Measurements from ENCODE around the gene OR4C15.

OR4C15 gene

DNA sequence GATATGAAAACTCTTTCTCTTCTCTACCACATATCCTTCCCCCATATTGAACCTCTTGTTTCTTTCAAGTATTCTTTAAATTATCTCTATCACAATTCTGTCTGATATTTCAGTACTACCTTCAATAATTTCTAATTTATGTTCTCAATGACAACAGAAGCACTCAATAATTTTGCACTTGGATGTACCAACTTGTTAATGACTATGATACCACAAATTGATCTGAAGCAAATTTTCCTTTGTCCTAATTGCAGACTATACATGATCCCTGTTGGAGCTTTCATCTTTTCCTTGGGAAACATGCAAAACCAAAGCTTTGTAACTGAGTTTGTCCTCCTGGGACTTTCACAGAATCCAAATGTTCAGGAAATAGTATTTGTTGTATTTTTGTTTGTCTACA, at the start of gene OR4C15:
Gene OR4C15, plus strand, starts transcription at position 301 of the 400 bp plus-strand sequence. Its CDS starts 0 bp downstream, at position 301.
- DNase-seq = no peak
- intact Hi-C loops (cut with DNase I; ENCODE audit: low total_unique reads) = no loop called here
- H3K4me1 ChIP-seq = no peaks in the 10 kb centered on the region
- H3K36me3 ChIP-seq = no peaks in the 10 kb centered on the region
- no peak within 1 kb of the TSS for H3K27ac ChIP-seq
- no peaks in the 10 kb centered on the region for H3K27me3 ChIP-seq
- H3K9me3 ChIP-seq = no peaks in the 10 kb centered on the region
- no peak within 1 kb of the TSS for H3K4me3 ChIP-seq
- TF ChIP-seq, protein P1, sequence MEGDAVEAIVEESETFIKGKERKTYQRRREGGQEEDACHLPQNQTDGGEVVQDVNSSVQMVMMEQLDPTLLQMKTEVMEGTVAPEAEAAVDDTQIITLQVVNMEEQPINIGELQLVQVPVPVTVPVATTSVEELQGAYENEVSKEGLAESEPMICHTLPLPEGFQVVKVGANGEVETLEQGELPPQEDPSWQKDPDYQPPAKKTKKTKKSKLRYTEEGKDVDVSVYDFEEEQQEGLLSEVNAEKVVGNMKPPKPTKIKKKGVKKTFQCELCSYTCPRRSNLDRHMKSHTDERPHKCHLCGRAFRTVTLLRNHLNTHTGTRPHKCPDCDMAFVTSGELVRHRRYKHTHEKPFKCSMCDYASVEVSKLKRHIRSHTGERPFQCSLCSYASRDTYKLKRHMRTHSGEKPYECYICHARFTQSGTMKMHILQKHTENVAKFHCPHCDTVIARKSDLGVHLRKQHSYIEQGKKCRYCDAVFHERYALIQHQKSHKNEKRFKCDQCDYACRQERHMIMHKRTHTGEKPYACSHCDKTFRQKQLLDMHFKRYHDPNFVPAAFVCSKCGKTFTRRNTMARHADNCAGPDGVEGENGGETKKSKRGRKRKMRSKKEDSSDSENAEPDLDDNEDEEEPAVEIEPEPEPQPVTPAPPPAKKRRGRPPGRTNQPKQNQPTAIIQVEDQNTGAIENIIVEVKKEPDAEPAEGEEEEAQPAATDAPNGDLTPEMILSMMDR (IDR thresholded peaks at IDR 0.05) = no peak

DNA sequence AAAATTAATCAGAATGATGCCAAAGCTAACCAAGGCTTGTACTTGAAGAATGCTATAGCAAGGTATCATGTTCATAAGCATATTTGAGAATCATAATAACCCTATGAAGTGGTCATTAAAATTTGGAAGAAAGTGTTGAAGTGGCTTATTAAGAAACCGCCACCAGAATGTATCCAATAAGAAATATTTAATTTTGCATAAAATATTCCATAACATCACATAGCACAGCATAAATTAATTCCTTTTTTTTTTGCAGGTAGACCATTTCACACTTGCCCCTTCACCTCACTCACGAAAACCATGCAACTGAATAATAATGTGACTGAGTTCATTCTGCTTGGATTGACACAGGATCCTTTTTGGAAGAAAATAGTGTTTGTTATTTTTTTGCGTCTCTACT, 17.6 kb downstream of the OR4C15 start, which contains the start of gene OR4C16:
Gene OR4C16, plus strand, starts transcription at position 301 of the 400 bp plus-strand sequence. Its CDS starts 0 bp downstream, at position 301.
- Histone ChIP-seq H3K36me3 (no peaks in the 10 kb centered on the region), H3K9me3 (no peaks in the 10 kb centered on the region), H3K4me1 (no peaks in the 10 kb centered on the region), H3K27ac (no peak within 1 kb of the TSS), H3K4me3 (no peak within 1 kb of the TSS), H3K27me3 (no peaks in the 10 kb centered on the region)
- no peak for DNase-seq
- intact Hi-C loops (cut with DNase I; ENCODE audit: low total_unique reads) = no loop called here
- TF ChIP-seq, protein P1 (IDR thresholded peaks at IDR 0.05) = no peak

DNA sequence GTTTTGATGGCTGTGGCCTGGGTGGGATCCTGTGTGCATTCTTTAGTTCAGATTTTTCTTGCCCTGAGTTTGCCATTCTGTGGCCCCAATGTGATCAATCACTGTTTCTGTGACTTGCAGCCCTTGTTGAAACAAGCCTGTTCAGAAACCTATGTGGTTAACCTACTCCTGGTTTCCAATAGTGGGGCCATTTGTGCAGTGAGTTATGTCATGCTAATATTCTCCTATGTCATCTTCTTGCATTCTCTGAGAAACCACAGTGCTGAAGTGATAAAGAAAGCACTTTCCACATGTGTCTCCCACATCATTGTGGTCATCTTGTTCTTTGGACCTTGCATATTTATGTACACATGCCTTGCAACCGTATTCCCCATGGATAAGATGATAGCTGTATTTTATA, 18.3 kb downstream of the OR4C15 start:
- Histone ChIP-seq H3K4me3 (no peak overlapping the region), H3K9me3 (no peaks in the 10 kb centered on the region), H3K27me3 (no peaks in the 10 kb centered on the region), H3K27ac (no peak overlapping the region), H3K36me3 (no peaks in the 10 kb centered on the region), H3K4me1 (no peaks in the 10 kb centered on the region)
- TF ChIP-seq, protein P1 (IDR thresholded peaks at IDR 0.05) = no peak
- intact Hi-C loops (cut with DNase I; ENCODE audit: low total_unique reads) = no loop called here
- DNase-seq = no peak

Measured in tibial artery (tissue), 4 donors.